SW480 (cell line): ENCODE measurements around the gene SAFB.
"Not testable (repeated sequence)": the region's sequence is repeated elsewhere in the genome, so short reads cannot be mapped to it uniquely, and the experiment has no call there.

Experiments used
- DNase-seq: peaks from one replicate; pipeline ENCODE4 v3.0.0-alpha.2; 2016; ENCODE audit warnings: low spot score

SAFB gene

DNA sequence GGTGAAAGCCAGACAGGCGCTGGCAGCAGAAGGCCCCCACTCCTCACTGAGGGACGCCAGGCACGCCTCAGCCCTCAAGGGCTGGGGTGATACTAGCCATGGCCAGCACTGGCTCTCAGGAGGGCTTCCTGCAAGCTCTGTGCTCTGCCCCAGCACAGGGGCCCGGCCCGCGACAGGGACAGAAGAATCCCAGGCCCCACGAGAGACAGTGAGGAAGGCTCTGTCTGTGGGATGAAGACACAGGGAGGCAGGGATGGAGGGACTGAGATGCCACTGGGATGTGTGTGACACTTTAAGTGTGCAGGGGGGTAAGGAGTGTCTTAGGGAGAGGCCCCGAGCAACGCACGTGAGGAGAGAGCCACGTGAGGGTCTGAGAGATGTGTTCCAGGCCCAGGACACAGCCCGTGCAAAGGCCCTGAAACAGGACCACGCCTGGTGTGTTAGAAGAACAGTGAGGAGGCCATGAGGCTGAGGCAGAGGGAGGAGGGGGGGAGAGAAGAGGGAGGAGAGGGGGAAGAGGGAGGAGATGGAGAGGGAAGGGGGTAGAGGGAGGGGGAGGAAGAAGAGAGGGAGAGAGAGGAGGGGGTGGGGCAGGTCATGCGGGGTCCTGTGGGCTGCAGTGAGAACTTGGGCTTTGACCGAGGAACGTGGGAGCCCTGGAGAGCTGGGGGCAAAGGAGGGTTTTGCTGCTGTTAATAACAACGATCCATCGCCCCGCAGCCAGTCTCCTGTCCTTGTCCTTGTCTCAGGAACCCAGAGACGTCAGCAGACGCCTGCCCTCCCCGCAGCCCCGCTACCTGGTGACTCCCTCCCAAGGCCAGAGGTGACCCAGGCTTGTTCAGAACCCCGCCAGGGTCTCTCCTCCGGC is 74.4 kb downstream of the SAFB start:
- DNase-seq: no peak

DNA sequence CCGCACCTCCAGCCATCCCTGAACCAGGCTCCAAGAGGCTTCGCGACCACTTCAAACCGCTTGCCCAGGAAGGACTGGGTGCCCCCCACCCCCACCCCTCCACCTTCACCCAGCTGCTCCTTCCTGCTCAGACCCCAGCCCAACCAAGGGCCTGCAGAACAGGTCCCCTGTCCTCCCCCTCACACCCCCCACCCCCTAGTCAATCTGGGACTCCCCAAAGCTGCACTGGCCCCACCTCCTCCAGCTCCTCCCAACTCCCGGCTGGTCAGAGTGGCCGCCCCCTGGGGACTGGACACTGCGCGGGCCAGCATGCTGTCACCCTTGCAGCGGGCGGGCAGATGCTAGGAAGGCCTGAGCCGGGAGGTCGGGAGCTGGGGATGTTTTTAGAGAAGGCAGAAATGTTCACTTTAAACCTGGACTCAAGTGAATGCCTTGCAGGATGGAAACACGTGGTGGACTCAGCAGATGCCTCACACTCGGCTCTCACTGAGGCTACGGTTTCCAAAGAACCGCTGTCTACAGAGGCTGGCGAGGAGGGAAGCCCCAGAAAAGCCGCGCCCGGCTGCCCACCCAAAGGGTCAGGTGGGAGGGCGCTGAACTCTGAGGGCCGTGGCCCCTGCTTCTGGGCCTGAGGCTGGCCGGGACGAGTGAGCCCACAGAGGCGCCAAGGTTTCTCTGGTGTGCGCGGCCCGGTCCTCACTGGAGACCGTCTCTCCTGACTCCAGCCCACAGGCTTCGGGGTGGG is 75.2 kb downstream of the SAFB start:
- no peak for DNase-seq

DNA sequence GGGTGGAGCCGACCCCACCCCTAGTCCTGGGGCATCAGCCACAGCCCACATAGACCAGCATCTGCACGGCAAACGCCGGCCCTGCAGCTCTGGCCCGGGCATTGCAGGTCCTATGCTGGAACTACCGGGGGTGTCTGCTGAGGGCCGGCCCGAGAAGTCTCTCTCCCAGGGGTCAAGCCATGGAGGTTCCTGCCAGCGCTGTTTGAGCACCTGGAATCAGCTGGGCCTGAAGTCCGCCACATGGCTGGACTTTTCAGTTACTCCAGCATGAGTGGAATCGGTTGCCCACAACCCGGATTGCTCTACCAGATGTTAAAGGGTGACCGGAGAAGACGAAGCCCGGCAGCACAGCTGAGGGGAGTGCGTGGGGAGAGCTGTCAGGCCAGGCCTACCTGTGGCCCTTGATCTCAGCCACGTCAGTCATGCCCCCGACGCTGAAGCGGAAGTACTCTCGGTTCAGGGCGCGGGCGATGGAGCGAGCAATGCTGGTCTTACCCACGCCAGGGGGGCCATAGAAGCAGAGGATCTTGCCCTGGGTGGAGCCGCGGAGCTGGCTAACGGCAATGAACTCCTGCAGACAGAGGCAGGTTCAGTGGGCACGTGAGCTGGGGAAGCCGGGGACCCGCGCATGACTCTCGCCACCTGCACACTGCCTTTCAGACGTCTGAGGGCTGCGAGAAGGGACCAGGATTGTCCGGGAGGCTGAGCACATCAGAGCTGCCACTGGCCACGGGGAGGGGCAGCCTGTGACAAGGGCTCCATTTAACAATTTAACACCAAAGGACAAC is 75.9 kb downstream of the SAFB start:
- no peak for DNase-seq

DNA sequence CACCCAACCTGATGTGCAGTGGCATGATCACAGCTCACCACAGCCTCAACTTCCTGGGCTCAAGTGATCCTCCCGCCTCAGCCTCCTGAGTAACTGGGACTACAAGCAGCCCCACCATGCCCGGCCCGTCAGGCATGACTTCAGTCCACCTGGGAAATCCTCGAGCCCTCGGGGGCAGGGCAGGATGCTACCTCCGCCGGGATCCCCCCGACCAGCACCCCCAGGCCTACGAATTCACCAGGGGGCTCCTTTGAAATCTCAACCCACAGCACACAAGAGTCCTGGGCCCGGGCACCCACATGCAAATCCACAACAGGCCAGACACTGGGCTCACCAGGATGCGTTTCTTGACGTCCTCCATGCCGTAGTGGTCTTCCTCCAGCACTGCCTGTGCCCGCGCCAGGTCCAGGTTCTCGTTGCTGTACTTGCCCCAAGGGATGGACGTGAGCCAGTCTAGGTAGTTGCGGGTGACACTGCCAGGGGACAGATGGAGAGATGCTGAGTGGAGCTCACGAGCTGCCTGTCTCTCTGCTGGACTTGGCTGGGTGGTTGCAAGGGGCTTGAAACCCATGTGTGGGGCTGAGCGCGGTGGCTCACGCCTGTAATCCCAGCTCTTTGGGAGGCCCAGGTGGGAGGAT is 77.7 kb downstream of the SAFB start:
- DNase-seq: no peak

DNA sequence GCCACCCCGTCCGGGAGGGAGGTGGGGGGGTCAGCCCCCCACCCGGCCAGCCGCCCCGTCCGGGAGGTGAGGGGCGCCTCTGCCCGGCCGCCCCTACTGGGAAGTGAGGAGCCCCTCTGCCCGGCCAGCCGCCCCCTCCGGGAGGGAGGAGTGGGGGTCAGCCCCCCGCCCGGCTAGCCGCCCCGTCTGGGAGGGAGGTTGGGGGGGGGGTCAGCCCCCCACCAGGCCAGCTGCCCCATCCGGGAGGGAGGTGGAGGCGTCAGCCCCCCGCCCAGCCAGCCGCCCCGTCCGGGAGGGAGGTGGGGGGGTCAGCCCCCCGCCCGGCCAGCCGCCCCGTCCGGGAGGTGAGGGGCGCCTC is 79.1 kb downstream of the SAFB start:
- DNase-seq: not testable (repeated sequence)

DNA sequence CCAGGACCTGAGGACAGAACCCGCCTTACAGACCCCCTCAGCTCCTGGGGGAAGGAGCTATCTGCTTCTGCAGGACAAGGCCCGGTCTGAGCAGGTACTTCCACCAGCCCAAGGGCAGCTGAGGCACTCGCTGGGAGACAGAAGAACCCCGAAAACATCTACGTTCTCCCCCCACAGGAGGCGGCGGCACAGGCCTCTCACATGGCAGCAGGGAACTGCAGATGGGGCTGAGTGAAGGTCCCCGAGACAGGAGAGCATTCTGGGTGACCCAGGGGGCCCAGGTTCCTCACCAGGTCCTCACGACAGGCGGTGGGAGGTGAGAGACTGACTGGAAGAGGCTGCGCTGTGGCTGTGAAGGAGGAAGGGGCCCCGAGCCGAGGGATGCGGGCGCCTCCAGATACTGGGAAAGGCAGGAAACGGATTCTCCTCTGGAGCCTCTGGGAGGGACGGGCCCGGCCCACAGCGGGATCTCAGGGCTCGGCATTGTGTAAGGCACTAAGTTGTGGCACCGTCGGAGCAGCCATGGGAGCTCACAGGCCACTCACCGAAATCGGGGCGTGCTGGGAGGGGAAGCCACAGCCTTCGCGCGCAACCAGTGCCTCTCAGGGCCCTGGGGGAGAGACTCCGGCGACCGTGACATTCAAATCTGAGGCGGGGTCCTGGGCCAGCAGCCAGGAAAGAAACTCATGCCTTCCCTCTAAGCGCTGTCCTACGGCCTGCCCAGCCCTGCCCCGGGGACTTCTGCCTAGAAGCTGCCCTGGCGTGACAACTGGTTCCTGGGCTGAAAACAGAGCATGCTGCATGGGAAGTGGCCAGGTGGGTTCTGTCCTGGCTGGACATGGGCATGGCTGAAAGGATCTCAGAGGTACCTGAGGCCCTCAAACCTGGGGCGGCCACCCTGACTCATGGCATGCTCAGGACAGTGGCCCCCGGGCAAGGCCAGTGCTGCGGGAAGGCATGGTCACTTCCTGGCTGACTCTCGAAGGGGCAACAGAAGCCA is 81.2 kb downstream of the SAFB start:
- DNase-seq: no peak

DNA sequence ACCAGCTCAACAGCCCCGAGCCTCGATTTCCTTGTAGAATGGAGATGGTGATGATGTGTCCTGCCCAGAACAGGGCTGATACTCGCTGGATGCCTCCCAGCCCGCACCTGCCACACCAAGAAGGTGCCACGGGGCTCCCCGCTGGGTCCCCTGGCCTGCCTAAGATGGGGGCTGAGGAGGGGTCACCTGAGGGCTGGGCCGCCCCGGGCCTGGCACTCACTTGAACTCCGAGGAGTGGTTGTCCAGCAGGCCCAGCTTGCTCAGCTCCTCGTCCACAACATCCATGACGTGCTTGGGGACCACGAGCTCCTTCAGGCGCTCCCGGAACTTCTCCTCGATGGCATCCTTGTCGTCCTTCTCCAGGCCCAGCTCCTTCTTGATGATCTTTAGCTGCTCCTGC is 82.7 kb downstream of the SAFB start:
- DNase-seq: no peak

DNA sequence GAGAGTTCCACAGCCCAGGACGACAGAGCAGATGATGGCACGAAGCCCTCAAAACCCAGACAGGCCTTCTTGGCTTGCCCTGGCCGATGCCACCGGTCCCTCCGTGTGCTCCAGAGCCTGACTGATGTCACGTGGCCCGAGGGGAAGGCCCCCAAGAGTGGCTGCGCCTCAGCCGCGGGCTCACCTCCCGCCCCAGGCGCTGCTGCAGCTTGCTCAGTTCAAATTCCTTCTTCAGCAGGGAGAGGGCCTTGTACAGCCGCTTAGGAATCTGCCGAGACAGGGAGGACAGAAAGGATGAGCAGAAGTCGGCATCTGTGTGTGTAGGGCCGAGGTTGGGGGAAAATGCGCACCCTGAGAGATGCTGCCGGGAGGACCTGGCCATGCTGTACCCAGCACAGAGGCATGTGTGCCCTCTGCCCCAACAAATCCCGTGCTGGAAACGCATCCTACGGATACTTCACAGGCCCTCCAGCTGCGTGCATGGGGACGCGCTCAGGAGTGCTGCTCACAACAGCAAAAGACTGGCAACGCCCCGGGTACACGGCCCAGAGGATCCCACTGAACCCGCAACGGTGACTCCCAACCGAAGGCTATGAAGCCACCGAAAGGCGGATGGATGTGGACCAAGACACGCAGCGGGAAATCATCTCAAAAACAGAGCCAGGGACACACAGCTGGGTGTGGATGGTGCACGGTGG is 84.1 kb downstream of the SAFB start:
- no peak for DNase-seq

DNA sequence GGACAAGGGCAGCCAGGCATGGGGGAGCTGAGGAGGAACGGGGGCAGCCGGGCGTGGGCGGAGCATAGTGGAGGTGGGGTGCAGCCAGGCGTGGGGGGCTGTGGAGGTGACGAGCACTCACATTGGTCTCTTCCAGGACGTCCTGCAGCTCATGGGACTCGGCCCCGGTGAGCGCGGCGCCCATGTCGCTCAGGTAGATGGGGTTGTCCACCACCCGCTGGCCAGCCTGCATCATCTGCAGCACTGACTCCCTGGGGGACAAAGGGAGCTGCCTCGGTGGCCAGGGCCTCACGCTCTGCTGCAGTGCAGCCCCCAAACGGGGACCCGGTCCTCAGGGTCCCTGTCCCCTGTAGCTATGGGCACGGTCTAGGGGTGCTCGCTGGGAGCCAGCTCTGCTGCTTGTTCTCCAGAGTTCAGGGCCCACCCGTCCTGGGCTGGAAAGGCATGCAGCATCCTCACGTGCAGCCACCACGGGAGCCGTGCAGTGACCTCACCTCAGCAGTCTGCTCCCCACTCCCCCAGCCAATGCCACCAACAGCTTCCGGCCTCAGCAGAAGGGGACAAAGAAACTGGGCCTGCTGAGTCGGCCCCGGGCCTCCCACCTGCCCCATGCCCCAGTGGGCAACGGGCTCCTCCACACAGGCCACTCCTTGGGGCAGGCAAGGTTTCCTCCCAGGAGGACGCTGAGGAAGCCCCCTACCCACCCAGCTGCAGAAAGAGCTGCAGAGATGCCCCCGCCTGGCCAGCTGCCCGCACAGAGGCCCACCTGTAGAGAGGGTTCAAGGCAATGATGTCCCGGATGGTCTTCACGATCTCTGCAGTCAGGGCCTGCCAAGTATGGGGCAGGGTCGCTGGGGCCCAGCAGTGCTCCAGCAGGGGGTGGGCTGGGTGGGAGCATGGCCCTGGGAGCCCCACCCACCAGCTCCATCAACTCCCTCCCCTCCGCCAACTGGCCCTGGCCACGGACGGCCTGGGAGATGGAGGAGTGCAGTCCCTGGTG is 85.0 kb downstream of the SAFB start:
- DNase-seq: no peak

DNA sequence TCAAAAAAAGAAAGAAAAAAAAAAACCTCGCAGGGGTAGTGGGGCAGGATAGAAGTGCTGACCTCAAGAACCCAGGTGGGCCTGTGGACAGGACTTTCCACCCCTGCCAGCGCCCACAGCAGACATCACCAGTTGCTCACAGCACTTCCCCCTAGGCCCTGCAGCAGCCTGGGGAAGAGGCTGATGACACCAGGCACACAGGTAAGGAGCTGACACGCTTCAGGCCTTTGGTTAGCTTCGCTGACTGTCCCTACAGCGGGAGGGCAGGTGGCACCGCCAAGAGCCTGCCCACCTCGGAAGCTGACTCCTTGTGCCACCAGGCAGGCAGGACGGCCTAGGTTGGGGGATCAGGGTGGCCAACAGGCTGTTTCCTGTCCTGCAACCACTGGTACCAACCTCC is 88.1 kb downstream of the SAFB start:
- DNase-seq: no peak

DNA sequence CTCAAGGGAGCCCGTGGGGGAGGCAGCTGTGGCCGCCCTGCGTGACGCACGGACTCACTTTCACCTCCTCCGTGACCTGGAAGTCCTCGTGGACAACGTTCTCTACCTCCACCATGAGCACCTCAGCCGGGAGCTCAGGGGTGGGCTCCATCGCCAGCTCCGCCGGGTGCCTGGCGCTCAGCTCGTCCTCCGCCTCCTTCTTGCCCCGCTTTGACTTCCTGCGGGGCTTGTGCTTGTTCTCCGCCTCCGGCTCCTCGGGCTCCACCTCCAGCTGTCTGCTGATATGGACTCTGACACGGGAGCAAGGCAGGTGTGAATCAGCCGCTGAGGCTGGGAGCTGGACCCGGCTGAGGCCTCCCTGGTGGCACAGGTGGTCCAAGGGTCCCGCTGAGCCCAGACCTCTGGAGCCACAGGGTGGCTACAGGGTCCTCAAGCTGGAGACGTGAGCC is 88.9 kb downstream of the SAFB start:
- no peak for DNase-seq

DNA sequence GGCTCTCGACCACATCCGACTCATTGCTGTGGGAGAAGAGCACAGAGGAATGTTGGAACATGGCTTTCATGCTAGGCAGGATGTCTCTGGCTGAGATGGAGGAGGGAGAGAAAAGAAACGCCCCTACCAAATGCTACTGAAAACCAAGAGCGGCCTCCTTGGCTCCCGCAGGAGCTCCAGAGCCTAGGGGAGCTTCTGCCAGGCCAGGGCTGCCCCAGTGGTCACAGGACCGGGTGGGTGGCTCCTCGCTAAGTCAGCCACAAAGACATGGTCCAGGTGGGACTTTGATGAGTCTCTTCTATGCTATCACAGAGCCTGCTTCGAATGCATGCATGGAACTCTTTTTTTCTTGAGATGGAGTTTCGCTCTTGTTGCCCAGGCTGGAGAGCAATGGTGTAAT is 90.3 kb downstream of the SAFB start:
- no peak for DNase-seq

DNA sequence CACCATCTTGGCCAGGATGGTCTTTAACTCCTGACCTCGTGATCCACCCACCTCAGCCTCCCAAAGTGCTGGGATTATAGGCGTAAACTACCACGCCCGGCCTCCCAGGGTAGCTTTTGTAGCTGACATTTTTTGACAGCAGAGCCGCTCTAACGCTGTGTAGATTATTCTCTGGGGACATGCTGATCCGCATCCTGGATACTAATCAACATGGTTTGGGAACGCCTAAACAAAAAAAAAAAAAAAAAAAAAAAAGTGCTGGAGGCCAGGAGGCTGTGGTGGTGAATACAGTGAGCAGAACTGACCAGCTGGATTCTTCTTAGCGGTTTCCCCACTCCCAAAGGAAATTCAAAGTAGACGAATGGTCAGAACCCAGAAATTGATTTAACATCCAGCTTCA is 91.9 kb downstream of the SAFB start:
- DNase-seq: no peak

DNA sequence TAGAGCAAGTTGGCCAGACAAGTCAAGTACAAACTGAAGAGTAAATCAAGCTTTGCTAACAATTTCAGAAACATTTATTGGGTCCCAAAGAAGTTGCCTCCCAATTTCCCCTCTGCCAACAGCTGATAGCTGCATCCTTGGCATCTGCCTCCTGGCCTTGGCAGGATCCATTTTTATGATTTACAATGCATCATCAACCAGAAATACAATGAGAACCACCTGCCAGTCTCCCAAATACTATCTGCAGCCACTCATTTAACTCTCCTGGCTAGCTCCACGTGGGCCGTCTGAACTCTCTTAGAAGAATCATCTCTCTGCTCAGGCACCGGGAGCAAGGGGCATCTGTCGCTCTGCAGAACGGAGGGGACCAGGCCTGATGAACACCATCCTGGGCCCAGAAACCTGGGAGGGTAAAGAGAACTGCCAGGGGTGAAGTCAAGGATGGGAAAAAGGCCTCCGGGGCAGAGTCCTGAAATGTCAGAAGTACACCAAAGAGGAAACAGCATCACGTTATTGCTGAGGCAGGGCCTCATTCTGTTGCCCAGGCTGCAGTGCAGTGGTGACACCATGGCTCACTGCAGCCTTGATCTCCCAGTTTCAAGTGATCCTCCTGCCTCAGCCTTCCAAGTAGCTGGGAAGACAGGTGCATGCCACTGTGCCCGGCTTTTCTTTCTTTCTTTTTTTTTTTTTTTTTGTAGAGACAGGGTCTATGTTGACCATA is 94.5 kb downstream of the SAFB start:
- DNase-seq: no peak
